Measurements from ENCODE around the gene SLC35B2.

Gene SLC35B2

GRCh38 chr6:44223319-44224028, 33.9 kb downstream of the SLC35B2 start, which contains the start of gene SLC29A1 (continued):
- peak; percentile 40; the same call in 1 of the 2 replicates for TF ChIP-seq HIC1 (tag by site-specific recombination; IDR thresholded peaks at IDR 0.05)
- TF ChIP-seq ZBTB20 (tag by site-specific recombination; IDR thresholded peaks at IDR 0.05), result peak; percentile 55; the same call in 1 of the 2 replicates
- TF ChIP-seq BCL11B (tag by site-specific recombination; IDR thresholded peaks at IDR 0.05; ENCODE audit: low read depth), result 0 out of 2 replicates have a peak, but pooled peaks have one; percentile 32
- TF ChIP-seq ZNF146 (tag by site-specific recombination; IDR thresholded peaks at IDR 0.05), result no peak
- no peak for TF ChIP-seq ZNF214 (tag by site-specific recombination; IDR thresholded peaks at IDR 0.05; ENCODE audit: borderline replicate concordance)
- 0 out of 2 replicates have a peak, but pooled peaks have one; percentile 6 for TF ChIP-seq PATZ1 (tag by site-specific recombination; IDR thresholded peaks at IDR 0.05)
- no peak for TF ChIP-seq ZNF626 (tag by site-specific recombination; IDR thresholded peaks at IDR 0.05)
- no peak; the same call in none of the 2 replicates for TF ChIP-seq ZNF335 (tag by site-specific recombination; conservative IDR thresholded peaks at IDR 0.05)
- TF ChIP-seq ZNF654 (tag by site-specific recombination; IDR thresholded peaks at IDR 0.05; ENCODE audit: low read depth), result no peak
- TF ChIP-seq ZXDB (tag by site-specific recombination; IDR thresholded peaks at IDR 0.05), result 0 out of 2 replicates have a peak, but pooled peaks have one; percentile 12
- peak; percentile 83 for TF ChIP-seq PBX3 (CRISPR knock-in tag; IDR thresholded peaks at IDR 0.05)
- TF ChIP-seq ZSCAN23 (tag by site-specific recombination; IDR thresholded peaks at IDR 0.05), result no peak
- 0 out of 2 replicates have a peak, but pooled peaks have one; percentile 3 for TF ChIP-seq SP7 (tag by site-specific recombination; IDR thresholded peaks at IDR 0.05)
- TF ChIP-seq ZNF514 (tag by site-specific recombination; IDR thresholded peaks at IDR 0.05), result no peak
- TF ChIP-seq ZBTB8A (tag by site-specific recombination; IDR thresholded peaks at IDR 0.05), result peak; percentile 80
- no peak for TF ChIP-seq PRDM2 (tag by site-specific recombination; IDR thresholded peaks at IDR 0.05; ENCODE audit: borderline replicate concordance)
- TF ChIP-seq ZNF610 (tag by site-specific recombination; IDR thresholded peaks at IDR 0.05; ENCODE audit: borderline replicate concordance), result no peak
- TF ChIP-seq ZSCAN5A (tag by site-specific recombination; IDR thresholded peaks at IDR 0.05), result no peak
- no peak for TF ChIP-seq ZNF133 (tag by site-specific recombination; IDR thresholded peaks at IDR 0.05)
- TF ChIP-seq ZEB2 (tag by site-specific recombination; IDR thresholded peaks at IDR 0.05), result 0 out of 2 replicates have a peak, but pooled peaks have one; percentile 11
- TF ChIP-seq ZNF24 (tag by site-specific recombination; IDR thresholded peaks at IDR 0.05), result no peak
- no peak for TF ChIP-seq TRIM28 (IDR thresholded peaks at IDR 0.05; ENCODE audit: borderline replicate concordance, low read length)
- 0 out of 2 replicates have a peak, but pooled peaks have one; percentile 21 for TF ChIP-seq PRDM4 (tag by site-specific recombination; IDR thresholded peaks at IDR 0.05)
- TF ChIP-seq ZNF121 (tag by site-specific recombination; IDR thresholded peaks at IDR 0.05), result no peak

Data from HEK293 (cell line).